ENCODE data around the gene KLK6.

KLK6 gene

GRCh38 chr19:50932690-50933083 lies 36.7 kb downstream of the KLK6 start:
- H3K4me3 ChIP-seq (ENCODE audit: low read depth, low read length): no peak overlapping the region
- no peak for DNase-seq
- H3K27me3 ChIP-seq: peaks cover 20% of the 10 kb centered on the region
- H3K4me1 ChIP-seq: no peaks in the 10 kb centered on the region
- TF ChIP-seq CTCF (IDR thresholded peaks at IDR 0.05; ENCODE audit: low read depth, low read length): no peak
- no peaks in the 10 kb centered on the region for H3K9me3 ChIP-seq
- H3K36me3 ChIP-seq: no peaks in the 10 kb centered on the region

- Histone ChIP-seq H3K4me3 (ENCODE audit: low read depth, low read length) (no peak overlapping the region), H3K27me3 (peaks cover 16% of the 10 kb centered on the region), H3K4me1 (no peaks in the 10 kb centered on the region), H3K36me3 (no peaks in the 10 kb centered on the region), H3K9me3 (no peaks in the 10 kb centered on the region)
- no peak for TF ChIP-seq CTCF (IDR thresholded peaks at IDR 0.05; ENCODE audit: low read depth, low read length)
- DNase-seq: no peak
Measured at GRCh38 chr19:50932018-50932689, 37.2 kb downstream of the KLK6 start.

- H3K4me3 ChIP-seq (ENCODE audit: low read depth, low read length): no peak overlapping the region
- no peak for TF ChIP-seq CTCF (IDR thresholded peaks at IDR 0.05; ENCODE audit: low read depth, low read length)
- no peak for DNase-seq
Measured at GRCh38 chr19:50931023-50931422, 38.4 kb downstream of the KLK6 start.

GRCh38 chr19:50928831-50929230 lies 40.6 kb downstream of the KLK6 start:
- peaks cover 9% of the 10 kb centered on the region for H3K27me3 ChIP-seq
- no peaks in the 10 kb centered on the region for H3K4me1 ChIP-seq
- H3K9me3 ChIP-seq: no peaks in the 10 kb centered on the region
- no peak for DNase-seq
- H3K4me3 ChIP-seq (ENCODE audit: low read depth, low read length): no peak overlapping the region
- TF ChIP-seq CTCF (IDR thresholded peaks at IDR 0.05; ENCODE audit: low read depth, low read length): no peak
- no peaks in the 10 kb centered on the region for H3K36me3 ChIP-seq

More at GRCh38 chr19:50931023-50931422, 38.4 kb downstream of the KLK6 start:
- no peaks in the 10 kb centered on the region for H3K9me3 ChIP-seq
- H3K4me1 ChIP-seq: no peaks in the 10 kb centered on the region
- H3K36me3 ChIP-seq: no peaks in the 10 kb centered on the region
- H3K27me3 ChIP-seq: peaks cover 9% of the 10 kb centered on the region

GRCh38 chr19:50926144-50926543 lies 43.2 kb downstream of the KLK6 start:
- H3K4me3 ChIP-seq (ENCODE audit: low read depth, low read length): no peak overlapping the region
- H3K27me3 ChIP-seq: peaks cover 4% of the 10 kb centered on the region
- H3K4me1 ChIP-seq: no peaks in the 10 kb centered on the region; the same call in 1 of the 2 replicates
- TF ChIP-seq CTCF (IDR thresholded peaks at IDR 0.05; ENCODE audit: low read depth, low read length): no peak
- no peaks in the 10 kb centered on the region for H3K36me3 ChIP-seq
- DNase-seq: no peak
- H3K9me3 ChIP-seq: no peaks in the 10 kb centered on the region

GRCh38 chr19:50925734-50926133 lies 43.7 kb downstream of the KLK6 start:
- Histone ChIP-seq H3K4me3 (ENCODE audit: low read depth, low read length) (no peak overlapping the region), H3K9me3 (no peaks in the 10 kb centered on the region), H3K4me1 (no peaks in the 10 kb centered on the region; the same call in 1 of the 2 replicates), H3K27me3 (peaks cover 4% of the 10 kb centered on the region), H3K36me3 (no peaks in the 10 kb centered on the region)
- no peak for DNase-seq
- TF ChIP-seq CTCF (IDR thresholded peaks at IDR 0.05; ENCODE audit: low read depth, low read length): no peak

Data from BE2C (cell line).